ENCODE results near the gene PLD4.

GRCh38 chr14:104886690-104887622 lies 37.7 kb upstream of the PLD4 start:
- TF ChIP-seq, protein P1, sequence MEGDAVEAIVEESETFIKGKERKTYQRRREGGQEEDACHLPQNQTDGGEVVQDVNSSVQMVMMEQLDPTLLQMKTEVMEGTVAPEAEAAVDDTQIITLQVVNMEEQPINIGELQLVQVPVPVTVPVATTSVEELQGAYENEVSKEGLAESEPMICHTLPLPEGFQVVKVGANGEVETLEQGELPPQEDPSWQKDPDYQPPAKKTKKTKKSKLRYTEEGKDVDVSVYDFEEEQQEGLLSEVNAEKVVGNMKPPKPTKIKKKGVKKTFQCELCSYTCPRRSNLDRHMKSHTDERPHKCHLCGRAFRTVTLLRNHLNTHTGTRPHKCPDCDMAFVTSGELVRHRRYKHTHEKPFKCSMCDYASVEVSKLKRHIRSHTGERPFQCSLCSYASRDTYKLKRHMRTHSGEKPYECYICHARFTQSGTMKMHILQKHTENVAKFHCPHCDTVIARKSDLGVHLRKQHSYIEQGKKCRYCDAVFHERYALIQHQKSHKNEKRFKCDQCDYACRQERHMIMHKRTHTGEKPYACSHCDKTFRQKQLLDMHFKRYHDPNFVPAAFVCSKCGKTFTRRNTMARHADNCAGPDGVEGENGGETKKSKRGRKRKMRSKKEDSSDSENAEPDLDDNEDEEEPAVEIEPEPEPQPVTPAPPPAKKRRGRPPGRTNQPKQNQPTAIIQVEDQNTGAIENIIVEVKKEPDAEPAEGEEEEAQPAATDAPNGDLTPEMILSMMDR (conservative IDR thresholded peaks at IDR 0.05 in 1 of 2, IDR thresholded peaks at IDR 0.05 in 1 of 2; ENCODE audit: extremely low read depth in 1 of 2, insufficient read depth in 1 of 2, low read depth in 1 of 2, low read length in 2 of 2), result no peak
- TF ChIP-seq EZH2 (IDR thresholded peaks at IDR 0.05; ENCODE audit: borderline replicate concordance, low read length), result no peak
